HEK293 (cell line): ENCODE data around the gene CBX7.
A peak's percentile ranks its signal among the peaks of the same experiment; 100 is the strongest.

Experiments used
- CTCF ChIA-PET: fragments of 350-600 bp; formaldehyde crosslinking; extraction: SDS; loops from one replicate; lab custom pipeline; 2021; ENCODE audit warnings: antibody characterized with exemption; lab: Yijun Ruan, JAX
- POLR2A ChIA-PET: fragments of 300-600 bp; formaldehyde crosslinking; extraction: SDS; loops from one replicate; lab custom pipeline; 2020; ENCODE audit warnings: antibody characterized with exemption, inconsistent platforms; lab: Yijun Ruan, JAX
- H3K27ac ChIP-seq: fragments of 200-500 bp; sonication (Bioruptor generic); 2 replicates; pipeline ENCODE4 v1.5.1; 2014; ENCODE audit warnings: low read depth, low read length, control low read depth, inconsistent platforms; ENCODE audit errors: extremely low read depth
- H3K36me3 ChIP-seq, 2 experiments: fragments of 200-500 bp in 1 of 2; sonication (Bioruptor generic) in 1 of 2; 1 replicate in 1 of 2; 2 replicates in 1 of 2; pipeline ENCODE4 v1.5.1; 2014 to 2017; ENCODE audit warnings: inconsistent platforms in 2 of 2, low read length in 2 of 2; ENCODE audit not compliant: control insufficient read depth in 2 of 2, insufficient read depth in 1 of 2
- H3K4me1 ChIP-seq: fragments of 200-500 bp; sonication (Bioruptor generic); 2 replicates; pipeline ENCODE4 v1.5.1; 2014; ENCODE audit warnings: mild to moderate bottlenecking, low read length, inconsistent platforms; ENCODE audit not compliant: control insufficient read depth, insufficient read depth
- H3K4me3 ChIP-seq: 2 replicates; pipeline ENCODE4 v1.5.1; 2011; ENCODE audit warnings: low read depth, mild to moderate bottlenecking, control low read depth, low read length, moderate library complexity
- H3K9me3 ChIP-seq: fragments of 200-500 bp; sonication (Bioruptor generic); 2 replicates; pipeline ENCODE4 v1.5.1; 2014; ENCODE audit warnings: low read depth, low read length, inconsistent platforms; ENCODE audit not compliant: control insufficient read depth, insufficient read depth
- EGR2 ChIP-seq: fragments of 450-650 bp; formaldehyde crosslinking; IDR thresholded peaks from 2 replicates; pipeline ENCODE4 v1.5.1; 2016; ENCODE audit warnings: low read depth, missing biosample characterization, missing genetic modification characterization
- FEZF1 ChIP-seq: fragments of 450-650 bp; formaldehyde crosslinking; IDR thresholded peaks from 2 replicates; pipeline ENCODE4 v1.5.1; 2016; ENCODE audit warnings: missing biosample characterization, missing genetic modification characterization
- GLIS1 ChIP-seq: fragments of 450-650 bp; formaldehyde crosslinking; IDR thresholded peaks from 2 replicates; pipeline ENCODE4 v1.5.1; 2016; ENCODE audit warnings: missing biosample characterization, missing genetic modification characterization
- KLF1 ChIP-seq: fragments of 450-650 bp; formaldehyde crosslinking; IDR thresholded peaks from 2 replicates; pipeline ENCODE4 v1.5.1; 2016; ENCODE audit warnings: missing biosample characterization, missing genetic modification characterization
- KLF8 ChIP-seq: fragments of 450-650 bp; formaldehyde crosslinking; IDR thresholded peaks from 2 replicates; pipeline ENCODE4 v1.5.1; 2016; ENCODE audit warnings: missing biosample characterization, missing genetic modification characterization
- WT1 ChIP-seq: fragments of 450-650 bp; formaldehyde crosslinking; IDR thresholded peaks from 2 replicates; pipeline ENCODE4 v1.5.1; 2016; ENCODE audit warnings: missing biosample characterization, missing genetic modification characterization
- ZFHX2 ChIP-seq: fragments of 450-650 bp; formaldehyde crosslinking; conservative IDR thresholded peaks from 2 replicates; pipeline ENCODE4 v1.5.1; 2016; ENCODE audit warnings: missing biosample characterization, missing genetic modification characterization
- ZIC2 ChIP-seq: fragments of 450-650 bp; formaldehyde crosslinking; IDR thresholded peaks from 2 replicates; pipeline ENCODE4 v1.5.1; 2016; ENCODE audit warnings: missing biosample characterization, missing genetic modification characterization
- ZNF121 ChIP-seq: fragments of 450-650 bp; formaldehyde crosslinking; IDR thresholded peaks from 2 replicates; pipeline ENCODE4 v1.5.1; 2016; ENCODE audit warnings: missing biosample characterization, missing genetic modification characterization
- ZNF157 ChIP-seq: fragments of 450-650 bp; formaldehyde crosslinking; IDR thresholded peaks from 2 replicates; pipeline ENCODE4 v1.5.1; 2016; ENCODE audit warnings: missing biosample characterization, missing genetic modification characterization
- ZNF335 ChIP-seq: fragments of 450-650 bp; formaldehyde crosslinking; conservative IDR thresholded peaks from 2 replicates; pipeline ENCODE4 v1.5.1; 2016; ENCODE audit warnings: missing biosample characterization, missing genetic modification characterization
- ZNF394 ChIP-seq: fragments of 450-650 bp; formaldehyde crosslinking; IDR thresholded peaks from 2 replicates; pipeline ENCODE4 v1.5.1; 2016; ENCODE audit warnings: missing biosample characterization, missing genetic modification characterization, mild to moderate bottlenecking, moderate library complexity, borderline replicate concordance
- ZNF747 ChIP-seq: fragments of 450-650 bp; formaldehyde crosslinking; IDR thresholded peaks from 2 replicates; pipeline ENCODE4 v1.5.1; 2016; ENCODE audit warnings: missing biosample characterization, missing genetic modification characterization
- ZXDB ChIP-seq: fragments of 450-650 bp; formaldehyde crosslinking; IDR thresholded peaks from 2 replicates; pipeline ENCODE4 v1.5.1; 2016; ENCODE audit warnings: missing biosample characterization, missing genetic modification characterization
- TF ChIP-seq, protein P1 (sequence below): fragments of 450-650 bp; formaldehyde crosslinking; IDR thresholded peaks from 2 replicates; pipeline ENCODE4 v1.5.1; 2017; ENCODE audit warnings: missing biosample characterization, missing genetic modification characterization
- TF ChIP-seq, protein P2 (sequence below): fragments of 450-650 bp; formaldehyde crosslinking; IDR thresholded peaks from 2 replicates; pipeline ENCODE4 v1.5.1; 2017; ENCODE audit warnings: missing biosample characterization, mild to moderate bottlenecking, missing genetic modification characterization, moderate library complexity
- TF ChIP-seq, protein P3 (sequence below): fragments of 450-650 bp; formaldehyde crosslinking; IDR thresholded peaks from 2 replicates; pipeline ENCODE4 v1.5.1; 2016; ENCODE audit warnings: missing biosample characterization, missing genetic modification characterization
- TF ChIP-seq, protein P4 (sequence below): fragments of 450-650 bp; formaldehyde crosslinking; IDR thresholded peaks from 2 replicates; pipeline ENCODE4 v1.5.1; 2016; ENCODE audit warnings: missing biosample characterization, missing genetic modification characterization
- TF ChIP-seq, protein P5 (sequence below): fragments of 450-650 bp; formaldehyde crosslinking; conservative IDR thresholded peaks from 2 replicates; pipeline ENCODE4 v1.5.1; 2016; ENCODE audit warnings: low read depth, missing biosample characterization, missing genetic modification characterization

CBX7 gene

DNA sequence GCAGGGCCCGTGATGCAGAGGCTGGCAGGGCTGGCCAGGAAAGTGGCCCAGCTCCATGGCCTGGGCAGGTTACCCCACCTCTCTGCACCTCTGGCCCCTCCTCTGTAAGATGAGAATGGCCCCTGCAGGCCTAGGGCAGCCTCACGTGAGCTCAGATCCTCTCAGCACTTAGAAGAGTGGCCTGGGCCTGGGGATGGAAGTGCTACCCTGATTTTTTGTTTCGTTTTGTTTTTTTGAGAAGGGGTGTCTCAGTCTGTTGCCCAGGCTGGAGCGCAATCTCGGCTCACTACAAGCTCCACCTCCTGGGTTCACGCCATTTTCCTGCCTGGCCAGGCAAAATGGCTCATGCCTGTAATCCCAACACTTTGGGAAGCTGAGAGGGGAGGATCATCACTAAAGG, 54.5 kb downstream of the CBX7 start:
- CTCF ChIA-PET = interaction anchor here (0.5 to 1.2 kb wide), 6 partner anchors 12 to 416 kb away, joined by 3 to 6 read pairs (median 3); partner anchors contain the start of gene TOMM22
- TF ChIP-seq ZNF335 (tag by site-specific recombination) = 0 out of 2 replicates have a peak, but pooled peaks have one; percentile 15
- TF ChIP-seq, protein P1, sequence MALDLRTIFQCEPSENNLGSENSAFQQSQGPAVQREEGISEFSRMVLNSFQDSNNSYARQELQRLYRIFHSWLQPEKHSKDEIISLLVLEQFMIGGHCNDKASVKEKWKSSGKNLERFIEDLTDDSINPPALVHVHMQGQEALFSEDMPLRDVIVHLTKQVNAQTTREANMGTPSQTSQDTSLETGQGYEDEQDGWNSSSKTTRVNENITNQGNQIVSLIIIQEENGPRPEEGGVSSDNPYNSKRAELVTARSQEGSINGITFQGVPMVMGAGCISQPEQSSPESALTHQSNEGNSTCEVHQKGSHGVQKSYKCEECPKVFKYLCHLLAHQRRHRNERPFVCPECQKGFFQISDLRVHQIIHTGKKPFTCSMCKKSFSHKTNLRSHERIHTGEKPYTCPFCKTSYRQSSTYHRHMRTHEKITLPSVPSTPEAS (tag by site-specific recombination) = no peak
- 0 out of 2 replicates have a peak, but pooled peaks have one; percentile 35 for TF ChIP-seq ZXDB (tag by site-specific recombination)
- POLR2A ChIA-PET = interaction anchor here (0.6 kb wide), 1 partner anchor 25 kb away, joined by 5 read pairs; no protein-coding TSS in a partner anchor
- Histone ChIP-seq H3K36me3 (no peaks in the 10 kb centered on the region), H3K4me3 (no peak overlapping the region), H3K9me3 (no peaks in the 10 kb centered on the region), H3K4me1 (peaks cover 5% of the 10 kb centered on the region), H3K27ac (peak overlapping the region; percentile 72)

DNA sequence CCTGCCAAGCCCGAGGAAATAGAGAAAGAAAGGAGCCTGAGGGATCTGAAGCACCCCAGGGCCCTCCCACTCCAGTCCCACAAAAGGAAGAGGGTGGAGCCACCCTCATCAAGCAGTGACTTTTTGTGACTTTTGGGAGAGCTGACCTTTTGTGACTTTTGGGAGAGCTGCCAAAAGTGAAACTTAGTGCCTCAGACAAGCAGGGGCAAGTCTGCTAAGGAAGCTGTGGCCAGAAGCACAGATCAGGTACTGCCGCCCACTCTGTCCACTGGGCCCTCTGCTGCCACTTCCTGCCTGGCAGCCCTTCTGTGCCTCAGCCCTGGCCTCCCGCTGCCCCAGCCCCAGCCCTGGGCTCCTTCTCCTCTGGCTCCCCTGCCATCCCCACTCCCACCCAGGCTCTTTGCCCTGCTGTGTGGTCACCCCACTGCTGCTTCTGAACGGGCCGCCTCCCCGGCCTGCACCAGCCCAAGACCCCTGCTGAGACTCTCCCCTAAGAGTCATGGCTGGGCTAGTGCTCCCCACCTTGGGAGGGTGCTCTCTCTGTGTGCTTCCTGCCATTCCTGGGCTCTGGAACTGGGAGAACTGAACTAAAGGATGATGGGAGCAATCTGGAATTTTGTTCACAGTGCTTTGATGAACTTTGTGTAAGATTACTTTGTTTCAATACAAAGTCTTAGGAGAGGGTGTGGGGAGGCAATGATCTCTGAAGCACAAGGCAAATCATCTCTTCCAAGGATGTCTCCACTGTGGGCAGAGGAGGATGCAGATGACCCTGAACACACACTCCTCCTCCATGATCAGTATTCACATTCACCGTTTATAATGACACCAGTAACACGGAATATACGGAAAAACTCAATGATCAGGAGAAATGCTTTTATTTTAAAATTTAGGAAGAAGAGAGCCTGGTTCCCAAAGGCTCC, 55.1 kb downstream of the CBX7 start, which contains the start of gene APOBEC3H:
Gene APOBEC3H, plus strand, starts transcription at position 147 of the 923 bp plus-strand sequence. CDS start 3,035 bp downstream, outside the sequence.
- CTCF ChIA-PET = interaction anchor here (0.5 to 1.1 kb wide), 5 partner anchors 26 to 697 kb away, joined by 3 to 4 read pairs (median 3); partner anchors contain the start of gene TOMM22
- Histone ChIP-seq H3K9me3 (no peaks in the 10 kb centered on the region), H3K27ac (peak within 1 kb of the TSS; percentile 72), H3K36me3 (no peaks in the 10 kb centered on the region), H3K4me3 (no peak within 1 kb of the TSS), H3K4me1 (peaks cover 5% of the 10 kb centered on the region)
- POLR2A ChIA-PET = interaction anchor here (0.9 kb wide), 1 partner anchor 13 kb away, joined by 3 read pairs; no protein-coding TSS in a partner anchor
- TF ChIP-seq ZNF747 (tag by site-specific recombination) (no peak), ZFHX2 (tag by site-specific recombination) (peak; percentile 78), WT1 (tag by site-specific recombination) (no peak), KLF8 (tag by site-specific recombination) (no peak), ZIC2 (tag by site-specific recombination) (peak; percentile 87), ZNF157 (tag by site-specific recombination) (no peak), ZNF394 (tag by site-specific recombination) (no peak), EGR2 (tag by site-specific recombination) (peak; percentile 46; the same call in 1 of the 2 replicates), ZNF121 (tag by site-specific recombination) (no peak), GLIS1 (tag by site-specific recombination) (peak; percentile 91), FEZF1 (tag by site-specific recombination) (peak; percentile 37), KLF1 (no peak)
- TF ChIP-seq, protein P2, sequence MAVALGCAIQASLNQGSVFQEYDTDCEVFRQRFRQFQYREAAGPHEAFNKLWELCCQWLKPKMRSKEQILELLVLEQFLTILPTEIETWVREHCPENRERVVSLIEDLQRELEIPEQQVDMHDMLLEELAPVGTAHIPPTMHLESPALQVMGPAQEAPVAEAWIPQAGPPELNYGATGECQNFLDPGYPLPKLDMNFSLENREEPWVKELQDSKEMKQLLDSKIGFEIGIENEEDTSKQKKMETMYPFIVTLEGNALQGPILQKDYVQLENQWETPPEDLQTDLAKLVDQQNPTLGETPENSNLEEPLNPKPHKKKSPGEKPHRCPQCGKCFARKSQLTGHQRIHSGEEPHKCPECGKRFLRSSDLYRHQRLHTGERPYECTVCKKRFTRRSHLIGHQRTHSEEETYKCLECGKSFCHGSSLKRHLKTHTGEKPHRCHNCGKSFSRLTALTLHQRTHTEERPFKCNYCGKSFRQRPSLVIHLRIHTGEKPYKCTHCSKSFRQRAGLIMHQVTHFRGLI = no peak
- TF ChIP-seq, protein P3, sequence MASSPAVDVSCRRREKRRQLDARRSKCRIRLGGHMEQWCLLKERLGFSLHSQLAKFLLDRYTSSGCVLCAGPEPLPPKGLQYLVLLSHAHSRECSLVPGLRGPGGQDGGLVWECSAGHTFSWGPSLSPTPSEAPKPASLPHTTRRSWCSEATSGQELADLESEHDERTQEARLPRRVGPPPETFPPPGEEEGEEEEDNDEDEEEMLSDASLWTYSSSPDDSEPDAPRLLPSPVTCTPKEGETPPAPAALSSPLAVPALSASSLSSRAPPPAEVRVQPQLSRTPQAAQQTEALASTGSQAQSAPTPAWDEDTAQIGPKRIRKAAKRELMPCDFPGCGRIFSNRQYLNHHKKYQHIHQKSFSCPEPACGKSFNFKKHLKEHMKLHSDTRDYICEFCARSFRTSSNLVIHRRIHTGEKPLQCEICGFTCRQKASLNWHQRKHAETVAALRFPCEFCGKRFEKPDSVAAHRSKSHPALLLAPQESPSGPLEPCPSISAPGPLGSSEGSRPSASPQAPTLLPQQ (tag by site-specific recombination) = 0 out of 2 replicates have a peak, but pooled peaks have one; percentile 35
- TF ChIP-seq, protein P4, sequence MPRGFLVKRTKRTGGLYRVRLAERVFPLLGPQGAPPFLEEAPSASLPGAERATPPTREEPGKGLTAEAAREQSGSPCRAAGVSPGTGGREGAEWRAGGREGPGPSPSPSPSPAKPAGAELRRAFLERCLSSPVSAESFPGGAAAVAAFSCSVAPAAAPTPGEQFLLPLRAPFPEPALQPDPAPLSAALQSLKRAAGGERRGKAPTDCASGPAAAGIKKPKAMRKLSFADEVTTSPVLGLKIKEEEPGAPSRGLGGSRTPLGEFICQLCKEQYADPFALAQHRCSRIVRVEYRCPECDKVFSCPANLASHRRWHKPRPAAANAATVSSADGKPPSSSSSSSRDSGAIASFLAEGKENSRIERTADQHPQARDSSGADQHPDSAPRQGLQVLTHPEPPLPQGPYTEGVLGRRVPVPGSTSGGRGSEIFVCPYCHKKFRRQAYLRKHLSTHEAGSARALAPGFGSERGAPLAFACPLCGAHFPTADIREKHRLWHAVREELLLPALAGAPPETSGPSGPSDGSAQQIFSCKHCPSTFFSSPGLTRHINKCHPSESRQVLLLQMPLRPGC = no peak
- TF ChIP-seq, protein P5, sequence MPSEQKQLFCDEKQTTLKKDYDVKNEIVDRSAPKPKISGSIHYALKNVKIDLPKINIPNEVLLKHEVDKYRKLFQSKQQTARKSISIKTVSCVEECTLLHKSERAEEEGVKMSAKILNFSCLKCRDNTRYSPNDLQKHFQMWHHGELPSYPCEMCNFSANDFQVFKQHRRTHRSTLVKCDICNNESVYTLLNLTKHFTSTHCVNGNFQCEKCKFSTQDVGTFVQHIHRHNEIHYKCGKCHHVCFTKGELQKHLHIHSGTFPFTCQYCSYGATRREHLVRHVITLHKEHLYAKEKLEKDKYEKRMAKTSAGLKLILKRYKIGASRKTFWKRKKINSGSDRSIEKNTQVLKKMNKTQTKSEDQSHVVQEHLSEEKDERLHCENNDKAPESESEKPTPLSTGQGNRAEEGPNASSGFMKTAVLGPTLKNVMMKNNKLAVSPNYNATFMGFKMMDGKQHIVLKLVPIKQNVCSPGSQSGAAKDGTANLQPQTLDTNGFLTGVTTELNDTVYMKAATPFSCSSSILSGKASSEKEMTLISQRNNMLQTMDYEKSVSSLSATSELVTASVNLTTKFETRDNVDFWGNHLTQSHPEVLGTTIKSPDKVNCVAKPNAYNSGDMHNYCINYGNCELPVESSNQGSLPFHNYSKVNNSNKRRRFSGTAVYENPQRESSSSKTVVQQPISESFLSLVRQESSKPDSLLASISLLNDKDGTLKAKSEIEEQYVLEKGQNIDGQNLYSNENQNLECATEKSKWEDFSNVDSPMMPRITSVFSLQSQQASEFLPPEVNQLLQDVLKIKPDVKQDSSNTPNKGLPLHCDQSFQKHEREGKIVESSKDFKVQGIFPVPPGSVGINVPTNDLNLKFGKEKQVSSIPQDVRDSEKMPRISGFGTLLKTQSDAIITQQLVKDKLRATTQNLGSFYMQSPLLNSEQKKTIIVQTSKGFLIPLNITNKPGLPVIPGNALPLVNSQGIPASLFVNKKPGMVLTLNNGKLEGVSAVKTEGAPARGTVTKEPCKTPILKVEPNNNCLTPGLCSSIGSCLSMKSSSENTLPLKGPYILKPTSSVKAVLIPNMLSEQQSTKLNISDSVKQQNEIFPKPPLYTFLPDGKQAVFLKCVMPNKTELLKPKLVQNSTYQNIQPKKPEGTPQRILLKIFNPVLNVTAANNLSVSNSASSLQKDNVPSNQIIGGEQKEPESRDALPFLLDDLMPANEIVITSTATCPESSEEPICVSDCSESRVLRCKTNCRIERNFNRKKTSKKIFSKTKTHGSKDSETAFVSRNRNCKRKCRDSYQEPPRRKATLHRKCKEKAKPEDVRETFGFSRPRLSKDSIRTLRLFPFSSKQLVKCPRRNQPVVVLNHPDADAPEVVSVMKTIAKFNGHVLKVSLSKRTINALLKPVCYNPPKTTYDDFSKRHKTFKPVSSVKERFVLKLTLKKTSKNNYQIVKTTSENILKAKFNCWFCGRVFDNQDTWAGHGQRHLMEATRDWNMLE (tag by site-specific recombination) = no peak
